HepG2 (cell line): Measurements from ENCODE around the gene OSTF1. TPM values are rescaled to one million over a fixed set of nuclear protein-coding genes. Genes with fewer than 3 reads are reported as not detected.
A peak's percentile ranks its signal among the peaks of the same experiment; 100 is the strongest.

ENCODE experiments used
- CBX1 ChIP-seq: IDR thresholded peaks from one replicate; pipeline ENCODE4 v1.6.1; 2016; ENCODE audit warnings: antibody characterized with exemption, low read depth
- KDM5A ChIP-seq: fragments of 200-600 bp; sonication (generic); IDR thresholded peaks from 2 replicates; pipeline ENCODE4 v1.7.0; 2018; ENCODE audit warnings: antibody characterized with exemption, mild to moderate bottlenecking, low read length, borderline replicate concordance
- MEIS2 ChIP-seq: sonication (generic); formaldehyde crosslinking; IDR thresholded peaks from 2 replicates; pipeline ENCODE4 v1.9.0; 2021; ENCODE audit warnings: mild to moderate bottlenecking, missing genetic modification reagents
- MIXL1 ChIP-seq: IDR thresholded peaks from 2 replicates; pipeline ENCODE4 v1.6.1; 2016
- MXD4 ChIP-seq: IDR thresholded peaks from 2 replicates; pipeline ENCODE4 v1.6.1; 2016; ENCODE audit warnings: mild to moderate bottlenecking, missing biosample characterization, missing genetic modification reagents
- NCOA1 ChIP-seq: sonication (generic); formaldehyde crosslinking; IDR thresholded peaks from 2 replicates; pipeline ENCODE4 v1.9.0; 2021; ENCODE audit warnings: missing genetic modification reagents
- SATB2 ChIP-seq: sonication (generic); formaldehyde crosslinking; IDR thresholded peaks from 2 replicates; pipeline ENCODE4 v1.5.0; 2020; ENCODE audit warnings: missing genetic modification reagents
- ZNF550 ChIP-seq: sonication (generic); formaldehyde crosslinking; IDR thresholded peaks from 2 replicates; pipeline ENCODE4 v1.4.0; 2020; ENCODE audit warnings: mild to moderate bottlenecking, missing genetic modification reagents, borderline replicate concordance
- ZNF589 ChIP-seq: sonication (generic); formaldehyde crosslinking; conservative IDR thresholded peaks from 2 replicates; pipeline ENCODE4 v1.8.0; 2022; ENCODE audit warnings: mild to moderate bottlenecking, moderate library complexity, missing genetic modification reagents
- polyA plus RNA-seq, 8 experiments: library from polyadenylated mRNA; depleted of rRNA in 3 of 8; stranded (reverse) in 7 of 8; unstranded in 1 of 8; fragments of >200 nt; fragmentation: Illumina TruSeq in 4 of 8; extraction: Trizol in 4 of 8; gene quantifications; 2 replicates each; pipeline versions ENCODE4 v1.2.1 to v1.2.3, GENCODE V29; 2011 to 2016; ENCODE audit warnings: low read depth in 4 of 8, missing spikeins in 1 of 8, mixed read lengths in 1 of 8; ENCODE audit not compliant: insufficient read depth in 1 of 8
- total RNA-seq, 5 experiments: library from RNA; depleted of rRNA; stranded (reverse); fragments of >200 nt; fragmentation: Illumina TruSeq; extraction: Trizol; gene quantifications; 2 replicates each; pipeline ENCODE4 v1.2.3, GENCODE V29; 2016; ENCODE audit warnings: low read depth in 1 of 5
- TF ChIP-seq, protein P1 (sequence below): sonication (generic); formaldehyde crosslinking; IDR thresholded peaks from 2 replicates; pipeline ENCODE4 v1.4.0; 2020; ENCODE audit warnings: missing genetic modification reagents, borderline replicate concordance
- TF ChIP-seq, protein P2 (sequence below): sonication (generic); formaldehyde crosslinking; IDR thresholded peaks from 2 replicates; pipeline ENCODE4 v1.5.1; 2020; ENCODE audit warnings: mild to moderate bottlenecking, moderate library complexity, missing genetic modification reagents
- TF ChIP-seq, protein P3 (sequence below): sonication (generic); formaldehyde crosslinking; IDR thresholded peaks from 2 replicates; pipeline ENCODE4 v1.4.0; 2020; ENCODE audit warnings: missing genetic modification reagents
- TF ChIP-seq, protein P4 (sequence below): IDR thresholded peaks from 2 replicates; pipeline ENCODE4 v1.6.1; 2016; ENCODE audit warnings: mild to moderate bottlenecking
- TF ChIP-seq, protein P5 (sequence below): sonication (generic); formaldehyde crosslinking; IDR thresholded peaks from 2 replicates; pipeline ENCODE4 v1.4.0; 2020; ENCODE audit warnings: mild to moderate bottlenecking, missing genetic modification reagents

Gene OSTF1
- total and polyA plus RNA-seq, 2 of the 13 experiments (the other 11 are each of a cell fraction or from before 2014, with no cell fraction given): 16.8 to 39.0 TPM

DNA sequence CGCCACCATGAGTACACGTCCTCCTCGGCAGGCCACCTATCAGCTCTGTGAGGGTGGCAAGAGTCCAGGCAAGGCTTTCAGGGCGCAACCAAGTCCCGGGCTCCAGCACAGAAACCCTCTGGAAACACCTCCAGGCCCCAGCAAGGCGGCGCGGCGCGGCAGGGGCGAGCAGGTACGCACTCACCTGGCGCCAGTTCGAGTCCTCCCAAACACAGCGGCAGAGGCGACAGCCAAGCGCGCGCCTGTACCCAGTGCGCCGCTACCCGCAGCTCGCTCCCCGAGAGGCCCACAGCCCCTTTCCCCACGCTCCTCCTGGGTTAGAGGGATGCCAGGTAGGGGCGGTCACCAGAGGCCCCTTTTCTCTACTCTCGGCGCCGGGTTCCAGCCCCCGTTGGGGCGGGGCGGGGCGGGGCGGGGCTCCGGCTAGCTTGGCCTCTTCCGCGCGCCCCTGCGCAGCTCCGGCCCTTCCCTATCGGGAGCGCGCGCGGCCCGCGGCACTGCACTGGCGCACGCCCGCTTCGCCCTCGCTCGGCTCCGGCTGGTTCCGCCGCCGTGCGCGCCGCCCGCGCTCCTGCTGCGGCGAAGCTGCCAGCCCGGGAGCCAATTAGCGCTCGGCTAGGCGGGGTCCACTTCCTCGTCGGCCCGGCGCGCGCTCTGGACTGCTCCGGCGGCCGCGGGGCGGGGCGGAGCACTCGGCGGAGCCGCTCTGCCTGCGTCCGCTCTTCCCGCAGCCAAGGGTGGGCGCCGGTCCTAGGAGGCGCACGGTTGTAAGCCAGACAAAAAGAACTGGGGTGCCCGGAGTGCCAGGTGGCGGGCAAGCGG lies at the start of gene OSTF1, which contains the start of gene NMRK1 (continued):
- TF ChIP-seq ZNF550 (no peak), SATB2 (CRISPR knock-in tag) (no peak), MIXL1 (CRISPR knock-in tag) (no peak), ZNF589 (CRISPR knock-in tag) (0 out of 2 replicates have a peak, but pooled peaks have one; percentile 30), NCOA1 (no peak), CBX1 (no peak), MEIS2 (CRISPR knock-in tag) (no peak), MXD4 (CRISPR knock-in tag) (no peak), KDM5A (peak; percentile 30; the same call in 1 of the 2 replicates)
- TF ChIP-seq, protein P1, sequence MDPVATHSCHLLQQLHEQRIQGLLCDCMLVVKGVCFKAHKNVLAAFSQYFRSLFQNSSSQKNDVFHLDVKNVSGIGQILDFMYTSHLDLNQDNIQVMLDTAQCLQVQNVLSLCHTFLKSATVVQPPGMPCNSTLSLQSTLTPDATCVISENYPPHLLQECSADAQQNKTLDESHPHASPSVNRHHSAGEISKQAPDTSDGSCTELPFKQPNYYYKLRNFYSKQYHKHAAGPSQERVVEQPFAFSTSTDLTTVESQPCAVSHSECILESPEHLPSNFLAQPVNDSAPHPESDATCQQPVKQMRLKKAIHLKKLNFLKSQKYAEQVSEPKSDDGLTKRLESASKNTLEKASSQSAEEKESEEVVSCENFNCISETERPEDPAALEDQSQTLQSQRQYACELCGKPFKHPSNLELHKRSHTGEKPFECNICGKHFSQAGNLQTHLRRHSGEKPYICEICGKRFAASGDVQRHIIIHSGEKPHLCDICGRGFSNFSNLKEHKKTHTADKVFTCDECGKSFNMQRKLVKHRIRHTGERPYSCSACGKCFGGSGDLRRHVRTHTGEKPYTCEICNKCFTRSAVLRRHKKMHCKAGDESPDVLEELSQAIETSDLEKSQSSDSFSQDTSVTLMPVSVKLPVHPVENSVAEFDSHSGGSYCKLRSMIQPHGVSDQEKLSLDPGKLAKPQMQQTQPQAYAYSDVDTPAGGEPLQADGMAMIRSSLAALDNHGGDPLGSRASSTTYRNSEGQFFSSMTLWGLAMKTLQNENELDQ (CRISPR knock-in tag): no peak
- TF ChIP-seq, protein P2, sequence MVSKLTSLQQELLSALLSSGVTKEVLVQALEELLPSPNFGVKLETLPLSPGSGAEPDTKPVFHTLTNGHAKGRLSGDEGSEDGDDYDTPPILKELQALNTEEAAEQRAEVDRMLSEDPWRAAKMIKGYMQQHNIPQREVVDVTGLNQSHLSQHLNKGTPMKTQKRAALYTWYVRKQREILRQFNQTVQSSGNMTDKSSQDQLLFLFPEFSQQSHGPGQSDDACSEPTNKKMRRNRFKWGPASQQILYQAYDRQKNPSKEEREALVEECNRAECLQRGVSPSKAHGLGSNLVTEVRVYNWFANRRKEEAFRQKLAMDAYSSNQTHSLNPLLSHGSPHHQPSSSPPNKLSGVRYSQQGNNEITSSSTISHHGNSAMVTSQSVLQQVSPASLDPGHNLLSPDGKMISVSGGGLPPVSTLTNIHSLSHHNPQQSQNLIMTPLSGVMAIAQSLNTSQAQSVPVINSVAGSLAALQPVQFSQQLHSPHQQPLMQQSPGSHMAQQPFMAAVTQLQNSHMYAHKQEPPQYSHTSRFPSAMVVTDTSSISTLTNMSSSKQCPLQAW (CRISPR knock-in tag): no peak
- TF ChIP-seq, protein P3, sequence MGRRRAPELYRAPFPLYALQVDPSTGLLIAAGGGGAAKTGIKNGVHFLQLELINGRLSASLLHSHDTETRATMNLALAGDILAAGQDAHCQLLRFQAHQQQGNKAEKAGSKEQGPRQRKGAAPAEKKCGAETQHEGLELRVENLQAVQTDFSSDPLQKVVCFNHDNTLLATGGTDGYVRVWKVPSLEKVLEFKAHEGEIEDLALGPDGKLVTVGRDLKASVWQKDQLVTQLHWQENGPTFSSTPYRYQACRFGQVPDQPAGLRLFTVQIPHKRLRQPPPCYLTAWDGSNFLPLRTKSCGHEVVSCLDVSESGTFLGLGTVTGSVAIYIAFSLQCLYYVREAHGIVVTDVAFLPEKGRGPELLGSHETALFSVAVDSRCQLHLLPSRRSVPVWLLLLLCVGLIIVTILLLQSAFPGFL (CRISPR knock-in tag): no peak
- TF ChIP-seq, protein P4, sequence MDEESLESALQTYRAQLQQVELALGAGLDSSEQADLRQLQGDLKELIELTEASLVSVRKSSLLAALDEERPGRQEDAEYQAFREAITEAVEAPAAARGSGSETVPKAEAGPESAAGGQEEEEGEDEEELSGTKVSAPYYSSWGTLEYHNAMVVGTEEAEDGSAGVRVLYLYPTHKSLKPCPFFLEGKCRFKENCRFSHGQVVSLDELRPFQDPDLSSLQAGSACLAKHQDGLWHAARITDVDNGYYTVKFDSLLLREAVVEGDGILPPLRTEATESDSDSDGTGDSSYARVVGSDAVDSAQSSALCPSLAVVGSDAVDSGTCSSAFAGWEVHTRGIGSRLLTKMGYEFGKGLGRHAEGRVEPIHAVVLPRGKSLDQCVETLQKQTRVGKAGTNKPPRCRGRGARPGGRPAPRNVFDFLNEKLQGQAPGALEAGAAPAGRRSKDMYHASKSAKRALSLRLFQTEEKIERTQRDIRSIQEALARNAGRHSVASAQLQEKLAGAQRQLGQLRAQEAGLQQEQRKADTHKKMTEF: peak; percentile 60
- TF ChIP-seq, protein P5, sequence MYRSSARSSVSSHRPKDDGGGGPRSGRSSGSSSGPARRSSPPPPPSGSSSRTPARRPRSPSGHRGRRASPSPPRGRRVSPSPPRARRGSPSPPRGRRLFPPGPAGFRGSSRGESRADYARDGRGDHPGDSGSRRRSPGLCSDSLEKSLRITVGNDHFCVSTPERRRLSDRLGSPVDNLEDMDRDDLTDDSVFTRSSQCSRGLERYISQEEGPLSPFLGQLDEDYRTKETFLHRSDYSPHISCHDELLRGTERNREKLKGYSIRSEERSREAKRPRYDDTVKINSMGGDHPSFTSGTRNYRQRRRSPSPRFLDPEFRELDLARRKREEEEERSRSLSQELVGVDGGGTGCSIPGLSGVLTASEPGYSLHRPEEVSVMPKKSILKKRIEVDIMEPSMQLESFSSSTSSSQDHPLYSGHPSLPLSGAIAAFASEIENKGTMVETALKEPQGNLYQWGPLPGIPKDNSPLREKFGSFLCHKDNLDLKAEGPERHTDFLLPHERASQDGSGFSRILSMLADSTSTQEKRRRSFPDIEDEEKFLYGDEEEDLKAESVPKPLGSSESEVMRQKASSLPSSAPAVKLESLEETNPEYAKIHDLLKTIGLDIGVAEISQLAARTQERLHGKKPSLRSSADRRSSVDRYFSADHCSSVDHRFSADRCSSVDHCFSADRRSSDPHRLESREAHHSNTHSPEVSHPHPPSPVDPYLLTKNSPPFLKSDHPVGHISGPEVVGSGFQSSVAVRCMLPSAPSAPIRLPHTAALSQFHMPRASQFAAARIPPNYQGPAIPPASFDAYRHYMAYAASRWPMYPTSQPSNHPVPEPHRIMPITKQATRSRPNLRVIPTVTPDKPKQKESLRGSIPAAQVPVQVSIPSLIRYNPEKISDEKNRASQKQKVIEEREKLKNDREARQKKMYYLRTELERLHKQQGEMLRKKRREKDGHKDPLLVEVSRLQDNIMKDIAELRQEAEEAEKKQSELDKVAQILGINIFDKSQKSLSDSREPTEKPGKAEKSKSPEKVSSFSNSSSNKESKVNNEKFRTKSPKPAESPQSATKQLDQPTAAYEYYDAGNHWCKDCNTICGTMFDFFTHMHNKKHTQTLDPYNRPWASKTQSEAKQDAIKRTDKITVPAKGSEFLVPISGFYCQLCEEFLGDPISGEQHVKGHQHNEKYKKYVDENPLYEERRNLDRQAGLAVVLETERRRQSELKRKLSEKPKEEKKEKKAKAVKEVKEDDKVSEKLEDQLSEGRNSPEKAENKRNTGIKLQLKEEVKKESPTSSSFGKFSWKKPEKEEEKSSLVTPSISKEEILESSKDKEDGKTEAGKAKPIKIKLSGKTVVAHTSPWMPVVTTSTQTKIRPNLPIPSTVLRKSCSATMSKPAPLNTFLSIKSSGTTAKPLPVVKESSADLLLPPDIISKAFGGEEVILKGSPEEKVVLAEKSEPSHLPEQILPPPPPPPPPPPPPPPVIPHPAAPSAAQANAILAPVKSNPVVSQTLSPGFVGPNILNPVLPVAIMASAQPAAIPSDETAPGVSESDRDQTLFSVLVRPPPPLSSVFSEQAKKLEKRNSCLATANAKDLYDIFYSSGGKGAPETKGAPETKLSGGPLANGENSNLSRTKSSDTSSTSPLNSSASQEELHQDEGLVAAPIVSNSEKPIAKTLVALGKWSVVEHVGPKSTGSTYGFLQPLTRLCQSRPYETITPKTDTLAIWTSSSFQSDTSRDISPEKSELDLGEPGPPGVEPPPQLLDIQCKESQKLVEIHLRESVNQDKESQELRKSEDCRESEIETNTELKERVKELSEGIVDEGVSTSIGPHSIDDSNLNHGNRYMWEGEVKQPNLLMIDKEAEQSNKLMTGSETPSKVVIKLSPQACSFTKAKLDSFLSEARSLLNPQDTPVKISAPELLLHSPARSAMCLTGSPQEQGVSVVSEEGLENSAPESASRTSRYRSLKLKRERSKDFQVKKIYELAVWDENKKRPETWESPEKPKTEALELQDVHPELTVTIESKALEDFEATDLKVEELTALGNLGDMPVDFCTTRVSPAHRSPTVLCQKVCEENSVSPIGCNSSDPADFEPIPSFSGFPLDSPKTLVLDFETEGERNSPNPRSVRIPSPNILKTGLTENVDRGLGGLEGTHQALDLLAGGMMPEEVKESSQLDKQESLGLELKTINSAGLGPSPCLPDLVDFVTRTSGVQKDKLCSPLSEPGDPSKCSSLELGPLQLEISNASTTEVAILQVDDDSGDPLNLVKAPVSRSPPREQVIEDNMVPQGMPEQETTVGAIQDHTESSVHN (CRISPR knock-in tag): no peak
